Central memory CD8-positive, alpha-beta T cell (primary cell): Measurements from ENCODE around the gene KDM5B.
A peak's percentile ranks its signal among the peaks of the same experiment; 100 is the strongest.

Source experiments
- ATAC-seq: fragments of 150-1000 bp; cut with Tn5 transposase; replicated peaks from 2 replicates; pipeline ENCODE4 v1.10.0; 2022; ENCODE audit warnings: mild to moderate bottlenecking, moderate FRiP score, moderate number of reproducible peaks; ENCODE audit not compliant: poor library complexity, severe bottlenecking; ENCODE audit errors: extremely low read depth
- DNase-seq, 2 donors: peaks; one replicate each; pipeline ENCODE4 v3.0.0; 2021; ENCODE audit warnings: low spot score in 2 of 2
- H3K27ac Mint-ChIP-seq: one replicate; pipeline ENCODE4 v1.8.0; 2022; ENCODE audit warnings: low read depth, mild to moderate bottlenecking, moderate library complexity, mixed read lengths
- H3K27me3 Mint-ChIP-seq: one replicate; pipeline ENCODE4 v1.8.0; 2022; ENCODE audit warnings: mixed read lengths
- H3K36me3 Mint-ChIP-seq: one replicate; pipeline ENCODE4 v1.8.0; 2022; ENCODE audit warnings: mild to moderate bottlenecking, moderate library complexity, mixed read lengths; ENCODE audit not compliant: insufficient read depth
- H3K4me1 Mint-ChIP-seq: one replicate; pipeline ENCODE4 v1.8.0; 2022; ENCODE audit warnings: mixed read lengths
- H3K4me3 Mint-ChIP-seq: one replicate; pipeline ENCODE4 v1.8.0; 2022; ENCODE audit warnings: mild to moderate bottlenecking, moderate library complexity, mixed read lengths
- H3K9me3 Mint-ChIP-seq: one replicate; pipeline ENCODE4 v1.8.0; 2022; ENCODE audit warnings: mixed read lengths

Gene KDM5B

DNA sequence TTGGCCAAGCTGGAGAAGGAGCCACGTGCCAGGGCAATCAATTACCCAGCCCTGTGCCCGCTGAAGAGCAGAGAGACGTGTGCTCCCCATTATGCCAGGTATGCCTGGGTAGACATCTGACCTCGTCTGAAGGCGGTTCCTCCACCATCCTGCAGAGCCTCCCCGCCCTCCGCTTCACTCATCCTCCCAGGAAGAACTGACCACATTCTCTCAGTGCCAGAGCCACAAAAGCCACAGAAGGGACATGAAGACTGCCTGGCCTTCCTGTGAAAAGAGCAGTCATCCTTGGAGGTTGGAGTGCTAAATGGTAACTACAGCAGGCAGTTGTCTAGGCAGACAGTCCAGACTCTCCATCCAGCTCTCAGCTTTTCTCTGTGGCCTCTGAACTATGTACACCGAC is 109.9 kb downstream of the KDM5B start:
- no peak overlapping the region for H3K4me3 Mint-ChIP-seq
- no peaks in the 10 kb centered on the region for H3K9me3 Mint-ChIP-seq
- H3K4me1 Mint-ChIP-seq, result peaks cover 5% of the 10 kb centered on the region
- H3K36me3 Mint-ChIP-seq, result peaks cover 2% of the 10 kb centered on the region
- ATAC-seq, result no peak
- DNase-seq, result no peak
- H3K27me3 Mint-ChIP-seq, result peaks cover 67% of the 10 kb centered on the region
- H3K27ac Mint-ChIP-seq, result no peak overlapping the region

DNA sequence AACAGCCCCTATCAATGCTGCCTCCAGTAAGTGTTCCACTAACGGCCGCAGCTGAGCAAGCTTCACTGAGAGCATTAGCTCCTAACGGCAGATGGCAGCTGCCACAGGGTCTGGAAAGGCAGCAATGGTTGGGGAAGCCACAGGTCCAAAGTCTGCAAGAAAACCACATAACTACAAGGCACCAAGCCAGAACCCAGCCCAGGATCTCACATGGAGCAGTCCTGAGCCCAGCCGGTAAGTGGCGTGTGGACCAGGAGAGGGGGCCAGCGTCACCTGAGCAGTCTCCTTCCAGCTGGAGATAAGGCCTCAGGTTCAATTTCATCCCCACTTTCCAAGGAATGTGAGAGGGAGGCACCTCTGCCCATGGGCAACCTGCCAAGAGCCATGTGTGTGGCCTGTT is 111.2 kb downstream of the KDM5B start:
- no peak overlapping the region for H3K27ac Mint-ChIP-seq
- H3K36me3 Mint-ChIP-seq, result peaks cover 2% of the 10 kb centered on the region
- H3K27me3 Mint-ChIP-seq, result peaks cover 67% of the 10 kb centered on the region
- peaks cover 5% of the 10 kb centered on the region for H3K4me1 Mint-ChIP-seq
- DNase-seq (no peak), ATAC-seq (no peak)
- H3K9me3 Mint-ChIP-seq, result no peaks in the 10 kb centered on the region
- no peak overlapping the region for H3K4me3 Mint-ChIP-seq

GRCh38 chr1:202694314-202694713 is 113.9 kb downstream of the KDM5B start:
- Mint-ChIP-seq H3K27me3 (peaks cover 86% of the 10 kb centered on the region), H3K4me1 (peaks cover 5% of the 10 kb centered on the region), H3K4me3 (no peak overlapping the region), H3K9me3 (no peaks in the 10 kb centered on the region), H3K36me3 (peaks cover 2% of the 10 kb centered on the region), H3K27ac (no peak overlapping the region)
- ATAC-seq (no peak), DNase-seq (no peak)

- Mint-ChIP-seq H3K4me3 (no peak overlapping the region), H3K27me3 (peaks cover 91% of the 10 kb centered on the region), H3K4me1 (no peaks in the 10 kb centered on the region), H3K36me3 (peaks cover 2% of the 10 kb centered on the region), H3K27ac (no peak overlapping the region), H3K9me3 (no peaks in the 10 kb centered on the region)
- DNase-seq (peak; percentile 38 to 58), ATAC-seq (no peak)
Observed at GRCh38 chr1:202692959-202693555, 115.2 kb downstream of the KDM5B start.

GRCh38 chr1:202691816-202692215 is 116.4 kb downstream of the KDM5B start:
- Mint-ChIP-seq H3K27ac (no peak overlapping the region), H3K36me3 (peaks cover 2% of the 10 kb centered on the region), H3K4me3 (no peak overlapping the region), H3K27me3 (peaks cover 91% of the 10 kb centered on the region), H3K4me1 (no peaks in the 10 kb centered on the region), H3K9me3 (no peaks in the 10 kb centered on the region)
- no peak for ATAC-seq
- no peak for DNase-seq

GRCh38 chr1:202689493-202690342 is 118.5 kb downstream of the KDM5B start:
- DNase-seq (no peak), ATAC-seq (no peak)
- no peak overlapping the region for H3K27ac Mint-ChIP-seq
- H3K4me3 Mint-ChIP-seq, result no peak overlapping the region
- no peaks in the 10 kb centered on the region for H3K9me3 Mint-ChIP-seq
- H3K27me3 Mint-ChIP-seq, result peaks cover 83% of the 10 kb centered on the region
- peaks cover 2% of the 10 kb centered on the region for H3K36me3 Mint-ChIP-seq
- no peaks in the 10 kb centered on the region for H3K4me1 Mint-ChIP-seq

DNA sequence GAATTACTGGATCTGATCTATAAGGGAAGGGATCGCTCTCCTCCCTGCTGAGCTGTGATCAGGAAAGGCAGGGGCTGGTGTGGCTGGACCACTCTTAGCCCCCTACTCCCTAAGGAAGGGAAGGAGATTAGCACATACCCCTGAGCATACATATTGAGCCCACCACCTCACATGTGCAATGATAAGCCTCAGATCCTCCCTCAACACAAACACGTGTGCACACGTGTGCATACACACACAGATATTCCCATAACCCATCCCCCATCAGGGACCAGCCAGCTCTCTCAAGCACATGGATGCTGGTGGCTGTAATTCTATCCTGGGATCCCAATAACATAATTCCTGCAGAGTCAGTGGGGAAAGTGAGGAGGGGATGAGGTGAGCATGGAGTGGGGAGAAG is 119.1 kb downstream of the KDM5B start:
- Mint-ChIP-seq H3K36me3 (peaks cover 2% of the 10 kb centered on the region), H3K27ac (no peak overlapping the region), H3K4me3 (no peak overlapping the region), H3K27me3 (peaks cover 83% of the 10 kb centered on the region), H3K4me1 (no peaks in the 10 kb centered on the region), H3K9me3 (no peaks in the 10 kb centered on the region)
- ATAC-seq (no peak), DNase-seq (no peak)

DNA sequence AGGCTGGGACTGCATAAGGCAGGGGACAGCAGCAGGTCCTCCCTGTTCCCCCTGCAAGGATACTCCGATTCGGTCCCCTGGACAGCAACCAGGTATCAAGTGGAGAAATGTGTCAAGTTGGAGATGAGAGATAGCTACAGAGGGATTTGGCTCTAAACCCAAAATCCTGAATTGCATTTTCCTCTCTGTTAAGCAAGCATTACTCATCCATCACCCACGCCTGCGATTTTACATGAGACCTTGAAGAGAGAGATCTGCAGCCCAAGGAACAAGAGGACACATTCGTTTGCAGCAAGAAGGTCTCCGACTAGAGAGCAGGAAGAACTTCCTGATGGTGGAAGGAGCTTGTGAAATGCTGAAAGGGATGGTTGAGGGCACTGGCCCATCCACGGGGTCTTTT is 119.8 kb downstream of the KDM5B start:
- ATAC-seq, result no peak
- Mint-ChIP-seq H3K4me1 (no peaks in the 10 kb centered on the region), H3K27ac (no peak overlapping the region), H3K9me3 (no peaks in the 10 kb centered on the region), H3K4me3 (no peak overlapping the region), H3K27me3 (peaks cover 80% of the 10 kb centered on the region), H3K36me3 (peaks cover 2% of the 10 kb centered on the region)
- no peak for DNase-seq

DNA sequence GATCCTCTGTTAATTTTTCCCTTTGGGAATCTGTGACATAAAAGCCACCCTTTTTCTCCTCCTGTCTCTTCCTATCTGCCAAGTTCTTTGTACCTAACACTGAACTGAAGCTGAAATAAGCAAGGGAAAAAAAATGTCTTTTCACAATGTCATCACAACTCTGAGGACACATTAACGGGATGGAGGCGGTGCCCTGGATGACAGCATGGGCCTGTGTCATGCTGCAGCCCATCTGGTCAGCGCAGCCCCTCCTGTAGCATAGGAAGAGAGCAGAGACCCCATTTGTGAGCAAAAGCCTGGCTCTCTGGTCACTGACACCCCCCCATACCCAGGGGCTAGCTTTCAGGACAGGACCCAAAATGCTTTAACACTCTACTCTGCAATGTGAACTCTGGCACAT is 120.4 kb downstream of the KDM5B start:
- H3K9me3 Mint-ChIP-seq, result no peaks in the 10 kb centered on the region
- no peak overlapping the region for H3K4me3 Mint-ChIP-seq
- no peak for ATAC-seq
- peaks cover 2% of the 10 kb centered on the region for H3K36me3 Mint-ChIP-seq
- H3K27me3 Mint-ChIP-seq, result peaks cover 79% of the 10 kb centered on the region
- no peak for DNase-seq
- no peaks in the 10 kb centered on the region for H3K4me1 Mint-ChIP-seq
- no peak overlapping the region for H3K27ac Mint-ChIP-seq

- H3K4me1 Mint-ChIP-seq, result no peaks in the 10 kb centered on the region
- no peak overlapping the region for H3K27ac Mint-ChIP-seq
- no peaks in the 10 kb centered on the region for H3K9me3 Mint-ChIP-seq
- H3K36me3 Mint-ChIP-seq, result peaks cover 2% of the 10 kb centered on the region
- ATAC-seq, result no peak
- H3K27me3 Mint-ChIP-seq, result peaks cover 79% of the 10 kb centered on the region
- H3K4me3 Mint-ChIP-seq, result no peak overlapping the region
- no peak for DNase-seq
Observed at GRCh38 chr1:202687370-202687769, 120.9 kb downstream of the KDM5B start.

GRCh38 chr1:202685641-202686040 is 122.6 kb downstream of the KDM5B start:
- H3K27ac Mint-ChIP-seq, result no peak overlapping the region
- no peaks in the 10 kb centered on the region for H3K9me3 Mint-ChIP-seq
- DNase-seq, result no peak
- H3K4me3 Mint-ChIP-seq, result no peak overlapping the region
- H3K4me1 Mint-ChIP-seq, result no peaks in the 10 kb centered on the region
- H3K36me3 Mint-ChIP-seq, result no peaks in the 10 kb centered on the region
- H3K27me3 Mint-ChIP-seq, result peaks cover 85% of the 10 kb centered on the region
- no peak for ATAC-seq

GRCh38 chr1:202684716-202685115 is 123.5 kb downstream of the KDM5B start:
- H3K4me1 Mint-ChIP-seq, result no peaks in the 10 kb centered on the region
- no peaks in the 10 kb centered on the region for H3K36me3 Mint-ChIP-seq
- no peak overlapping the region for H3K27ac Mint-ChIP-seq
- no peaks in the 10 kb centered on the region for H3K9me3 Mint-ChIP-seq
- ATAC-seq, result no peak
- peaks cover 85% of the 10 kb centered on the region for H3K27me3 Mint-ChIP-seq
- H3K4me3 Mint-ChIP-seq, result no peak overlapping the region
- DNase-seq, result no peak

GRCh38 chr1:202683029-202683428 is 125.2 kb downstream of the KDM5B start:
- no peak overlapping the region for H3K4me3 Mint-ChIP-seq
- no peaks in the 10 kb centered on the region for H3K36me3 Mint-ChIP-seq
- ATAC-seq (no peak), DNase-seq (no peak)
- peaks cover 85% of the 10 kb centered on the region for H3K27me3 Mint-ChIP-seq
- peaks cover 7% of the 10 kb centered on the region for H3K9me3 Mint-ChIP-seq
- H3K27ac Mint-ChIP-seq, result no peak overlapping the region
- H3K4me1 Mint-ChIP-seq, result no peaks in the 10 kb centered on the region
